Caco-2 (cell line): Measurements from ENCODE around the gene RBM20. TPM values are rescaled to one million over a fixed set of nuclear protein-coding genes. Genes with fewer than 3 reads are reported as not detected.

Experiments used
- BruUV-seq: library from RNA; stranded (reverse); fragments of 400-500 nt; replicated peaks from 2 replicates; lab custom pipeline; 2021; lab: Mats Ljungman, UMichigan
- CTCF ChIA-PET: fragments of 300-600 bp; sonication (Branson Sonifier 250); formaldehyde crosslinking; loops from one replicate; lab custom pipeline; 2022; ENCODE audit warnings: antibody characterized with exemption; lab: Charles Lee
- POLR2A ChIA-PET: fragments of 300-600 bp; sonication (Branson Sonifier 250); formaldehyde crosslinking; loops from one replicate; lab custom pipeline; 2022; ENCODE audit warnings: antibody characterized with exemption; lab: Charles Lee
- DNase-seq, 2 experiments: peaks; one replicate each; pipeline versions ENCODE4 v3.0.0 to v3.0.0-alpha.2; 2020 to 2022
- H3K27me3 ChIP-seq: replicated peaks from 2 replicates; pipeline ENCODE4 v1.6.0; 2011; ENCODE audit warnings: low read length; ENCODE audit not compliant: control insufficient read depth, insufficient read depth
- H3K36me3 ChIP-seq: 2 replicates; pipeline ENCODE4 v1.5.1; 2011; ENCODE audit warnings: low read length; ENCODE audit not compliant: control insufficient read depth, insufficient read depth
- H3K4me1 ChIP-seq: fragments of 250-450 bp; sonication (Bioruptor Pico); 2 replicates; pipeline ENCODE4 v1.5.1; 2020; ENCODE audit warnings: mild to moderate bottlenecking
- H3K4me3 ChIP-seq: 2 replicates; pipeline ENCODE4 v1.5.1; 2011; ENCODE audit warnings: low read depth, mild to moderate bottlenecking, control low read depth, low read length
- H3K9me3 ChIP-seq: fragments of 250-450 bp; sonication (Bioruptor Pico); 2 replicates; pipeline ENCODE4 v1.5.1; 2020; ENCODE audit warnings: mild to moderate bottlenecking, moderate library complexity
- H3K27ac Mint-ChIP-seq: one replicate; pipeline ENCODE4 v1.8.0; 2022; ENCODE audit warnings: mixed read lengths; ENCODE audit not compliant: unreplicated experiment
- H3K27me3 Mint-ChIP-seq: one replicate; pipeline ENCODE4 v1.8.0; 2022; ENCODE audit warnings: mixed read lengths; ENCODE audit not compliant: insufficient read depth, unreplicated experiment
- H3K36me3 Mint-ChIP-seq: one replicate; pipeline ENCODE4 v1.8.0; 2022; ENCODE audit warnings: mild to moderate bottlenecking, mixed read lengths; ENCODE audit not compliant: insufficient read depth, unreplicated experiment
- H3K4me1 Mint-ChIP-seq: one replicate; pipeline ENCODE4 v1.8.0; 2022; ENCODE audit warnings: low read depth, mixed read lengths; ENCODE audit not compliant: unreplicated experiment
- H3K4me3 Mint-ChIP-seq: one replicate; pipeline ENCODE4 v1.8.0; 2022; ENCODE audit warnings: mild to moderate bottlenecking, moderate library complexity, mixed read lengths; ENCODE audit not compliant: unreplicated experiment
- H3K9me3 Mint-ChIP-seq: one replicate; pipeline ENCODE4 v1.8.0; 2022; ENCODE audit warnings: mixed read lengths; ENCODE audit not compliant: unreplicated experiment
- intact Hi-C: fragments of 100-400 bp; cut with micrococcal nuclease; formaldehyde crosslinking; loops from one replicate; pipeline ENCODE4 v1.10.0; 2022; ENCODE audit not compliant: unreplicated experiment
- total RNA-seq: library from RNA; stranded (reverse); gene quantifications from 2 replicates; pipeline ENCODE4 v1.2.3, GENCODE V29; 2022
- TF ChIP-seq, protein P1 (sequence below), 2 experiments: fragments of 200-600 bp in 1 of 2; IDR thresholded peaks; 1 replicate in 1 of 2; 2 replicates in 1 of 2; pipeline versions ENCODE4 v1.5.1 to v1.8.0; 2011 to 2022; ENCODE audit warnings: antibody characterized with exemption in 1 of 2, control low read depth in 1 of 2, inconsistent platforms in 1 of 2, low read depth in 1 of 2, low read length in 1 of 2, mild to moderate bottlenecking in 1 of 2, moderate library complexity in 1 of 2; ENCODE audit not compliant: insufficient read depth in 1 of 2, severe bottlenecking in 1 of 2, unreplicated experiment in 1 of 2

Gene RBM20
- total RNA-seq, 1 experiment from 2014 or later: 0.36 TPM

- ChIA-PET POLR2A (no interaction called here), CTCF (no interaction called here)
- peaks cover 29% of the 10 kb centered on the region for H3K4me1 ChIP-seq
- H3K27me3 ChIP-seq: no peaks in the 10 kb centered on the region
- BruUV-seq: no TSS peak
- Mint-ChIP-seq H3K27ac (no peak overlapping the region), H3K36me3 (peaks cover 6% of the 10 kb centered on the region), H3K4me1 (peaks cover 25% of the 10 kb centered on the region), H3K9me3 (no peaks in the 10 kb centered on the region), H3K4me3 (no peak overlapping the region), H3K27me3 (no peaks in the 10 kb centered on the region)
- no peak overlapping the region for H3K4me3 ChIP-seq
- H3K9me3 ChIP-seq: no peaks in the 10 kb centered on the region
- TF ChIP-seq, protein P1, sequence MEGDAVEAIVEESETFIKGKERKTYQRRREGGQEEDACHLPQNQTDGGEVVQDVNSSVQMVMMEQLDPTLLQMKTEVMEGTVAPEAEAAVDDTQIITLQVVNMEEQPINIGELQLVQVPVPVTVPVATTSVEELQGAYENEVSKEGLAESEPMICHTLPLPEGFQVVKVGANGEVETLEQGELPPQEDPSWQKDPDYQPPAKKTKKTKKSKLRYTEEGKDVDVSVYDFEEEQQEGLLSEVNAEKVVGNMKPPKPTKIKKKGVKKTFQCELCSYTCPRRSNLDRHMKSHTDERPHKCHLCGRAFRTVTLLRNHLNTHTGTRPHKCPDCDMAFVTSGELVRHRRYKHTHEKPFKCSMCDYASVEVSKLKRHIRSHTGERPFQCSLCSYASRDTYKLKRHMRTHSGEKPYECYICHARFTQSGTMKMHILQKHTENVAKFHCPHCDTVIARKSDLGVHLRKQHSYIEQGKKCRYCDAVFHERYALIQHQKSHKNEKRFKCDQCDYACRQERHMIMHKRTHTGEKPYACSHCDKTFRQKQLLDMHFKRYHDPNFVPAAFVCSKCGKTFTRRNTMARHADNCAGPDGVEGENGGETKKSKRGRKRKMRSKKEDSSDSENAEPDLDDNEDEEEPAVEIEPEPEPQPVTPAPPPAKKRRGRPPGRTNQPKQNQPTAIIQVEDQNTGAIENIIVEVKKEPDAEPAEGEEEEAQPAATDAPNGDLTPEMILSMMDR (IDR thresholded peaks at IDR 0.05; ENCODE audit: insufficient read depth in 1 of 2, low read depth in 1 of 2, low read length in 1 of 2, severe bottlenecking in 1 of 2, unreplicated experiment in 1 of 2): no peak
- intact Hi-C loops: no loop called here
- H3K36me3 ChIP-seq: no peaks in the 10 kb centered on the region
- no peak for DNase-seq
These were observed 218.8 kb downstream of the RBM20 start for GRCh38 chr10:110862961-110863360.

GRCh38 chr10:110863361-110863760 is 219.2 kb downstream of the RBM20 start:
- POLR2A ChIA-PET: no interaction called here
- DNase-seq: no peak
- Mint-ChIP-seq H3K4me3 (no peak overlapping the region), H3K36me3 (peaks cover 2% of the 10 kb centered on the region), H3K4me1 (peaks cover 21% of the 10 kb centered on the region), H3K9me3 (no peaks in the 10 kb centered on the region), H3K27ac (no peak overlapping the region), H3K27me3 (no peaks in the 10 kb centered on the region)
- Histone ChIP-seq H3K4me1 (peaks cover 25% of the 10 kb centered on the region), H3K36me3 (no peaks in the 10 kb centered on the region), H3K27me3 (no peaks in the 10 kb centered on the region), H3K9me3 (no peaks in the 10 kb centered on the region), H3K4me3 (no peak overlapping the region)
- no TSS peak for BruUV-seq
- CTCF ChIA-PET: no interaction called here
- TF ChIP-seq, protein P1 (IDR thresholded peaks at IDR 0.05; ENCODE audit: insufficient read depth in 1 of 2, low read depth in 1 of 2, low read length in 1 of 2, severe bottlenecking in 1 of 2, unreplicated experiment in 1 of 2): no peak
- intact Hi-C loops: no loop called here

DNA sequence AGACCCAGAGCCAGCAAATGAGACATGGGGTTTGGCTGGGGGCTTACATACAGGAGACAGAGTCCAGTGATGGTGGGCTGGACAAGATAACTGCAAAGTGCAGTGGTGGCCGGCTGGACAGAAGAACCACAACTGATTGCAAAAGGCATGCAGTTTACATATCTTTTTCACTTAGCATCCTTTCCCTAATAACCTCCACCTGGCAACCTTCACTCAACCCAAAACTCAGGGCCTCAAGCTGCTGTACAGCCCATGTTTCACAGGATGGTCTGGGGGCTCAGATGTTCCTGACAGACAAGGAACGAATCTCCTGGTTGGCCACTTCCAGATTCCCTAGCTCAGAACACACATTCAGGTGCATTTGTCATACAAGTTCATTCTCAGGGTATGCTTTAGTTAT is 219.8 kb downstream of the RBM20 start:
- TF ChIP-seq, protein P1 (IDR thresholded peaks at IDR 0.05; ENCODE audit: insufficient read depth in 1 of 2, low read depth in 1 of 2, low read length in 1 of 2, severe bottlenecking in 1 of 2, unreplicated experiment in 1 of 2): no peak
- H3K36me3 ChIP-seq: no peaks in the 10 kb centered on the region
- H3K27me3 Mint-ChIP-seq: no peaks in the 10 kb centered on the region
- H3K4me1 ChIP-seq: peaks cover 19% of the 10 kb centered on the region
- no peak overlapping the region for H3K4me3 ChIP-seq
- no peak for DNase-seq
- H3K9me3 Mint-ChIP-seq: no peaks in the 10 kb centered on the region
- BruUV-seq: no TSS peak
- H3K4me3 Mint-ChIP-seq: no peak overlapping the region
- intact Hi-C loops: no loop called here
- no peak overlapping the region for H3K27ac Mint-ChIP-seq
- H3K27me3 ChIP-seq: no peaks in the 10 kb centered on the region
- no peaks in the 10 kb centered on the region for H3K9me3 ChIP-seq
- ChIA-PET CTCF (interaction anchor here (0.7 kb wide), 1 partner anchor 17 kb away, joined by 3 read pairs; no protein-coding TSS in a partner anchor), POLR2A (no interaction called here)
- H3K36me3 Mint-ChIP-seq: no peaks in the 10 kb centered on the region
- H3K4me1 Mint-ChIP-seq: peaks cover 19% of the 10 kb centered on the region
